C4-2B (cell line): Measurements from ENCODE around the gene CATSPERE.

ENCODE experiments used
- ZFX ChIP-seq: fragments of 450-650 bp; IDR thresholded peaks from 2 replicates; pipeline ENCODE4 v1.6.1; 2017
- TF ChIP-seq, protein P1 (sequence below): fragments of 450-650 bp; conservative IDR thresholded peaks from 2 replicates; pipeline ENCODE4 v1.5.1; 2017; ENCODE audit warnings: mild to moderate bottlenecking

GRCh38 chr1:244626709-244627108 is 165.6 kb downstream of the CATSPERE start:
- TF ChIP-seq, protein P1, sequence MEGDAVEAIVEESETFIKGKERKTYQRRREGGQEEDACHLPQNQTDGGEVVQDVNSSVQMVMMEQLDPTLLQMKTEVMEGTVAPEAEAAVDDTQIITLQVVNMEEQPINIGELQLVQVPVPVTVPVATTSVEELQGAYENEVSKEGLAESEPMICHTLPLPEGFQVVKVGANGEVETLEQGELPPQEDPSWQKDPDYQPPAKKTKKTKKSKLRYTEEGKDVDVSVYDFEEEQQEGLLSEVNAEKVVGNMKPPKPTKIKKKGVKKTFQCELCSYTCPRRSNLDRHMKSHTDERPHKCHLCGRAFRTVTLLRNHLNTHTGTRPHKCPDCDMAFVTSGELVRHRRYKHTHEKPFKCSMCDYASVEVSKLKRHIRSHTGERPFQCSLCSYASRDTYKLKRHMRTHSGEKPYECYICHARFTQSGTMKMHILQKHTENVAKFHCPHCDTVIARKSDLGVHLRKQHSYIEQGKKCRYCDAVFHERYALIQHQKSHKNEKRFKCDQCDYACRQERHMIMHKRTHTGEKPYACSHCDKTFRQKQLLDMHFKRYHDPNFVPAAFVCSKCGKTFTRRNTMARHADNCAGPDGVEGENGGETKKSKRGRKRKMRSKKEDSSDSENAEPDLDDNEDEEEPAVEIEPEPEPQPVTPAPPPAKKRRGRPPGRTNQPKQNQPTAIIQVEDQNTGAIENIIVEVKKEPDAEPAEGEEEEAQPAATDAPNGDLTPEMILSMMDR, result no peak
- TF ChIP-seq ZFX, result no peak
